ENCODE data around the gene RCN2.

Gene RCN2

GRCh38 chr15:76999996-77000395 lies 68.4 kb downstream of the RCN2 start:
- TF ChIP-seq SNAI2 (CRISPR knock-in tag; IDR thresholded peaks at IDR 0.05) (no peak), POU6F1 (CRISPR knock-in tag; IDR thresholded peaks at IDR 0.05; ENCODE audit: borderline replicate concordance, low read depth) (no peak), BACH2 (CRISPR knock-in tag; IDR thresholded peaks at IDR 0.05; ENCODE audit: borderline replicate concordance) (no peak), ZFP30 (CRISPR knock-in tag; IDR thresholded peaks at IDR 0.05) (no peak), ESRRG (CRISPR knock-in tag; IDR thresholded peaks at IDR 0.05) (no peak), ZC3H10 (CRISPR knock-in tag; IDR thresholded peaks at IDR 0.05) (no peak), TSHZ2 (CRISPR knock-in tag; IDR thresholded peaks at IDR 0.05) (no peak), ZNF565 (CRISPR knock-in tag; conservative IDR thresholded peaks at IDR 0.05; ENCODE audit: low read depth) (no peak), RARB (CRISPR knock-in tag; IDR thresholded peaks at IDR 0.05) (no peak), CREB5 (CRISPR knock-in tag; IDR thresholded peaks at IDR 0.05; ENCODE audit: low read depth) (no peak), CSRNP3 (CRISPR knock-in tag; IDR thresholded peaks at IDR 0.05) (no peak)
- ATAC-seq, result no peak

- ATAC-seq, result no peak
- TF ChIP-seq OSR1 (CRISPR knock-in tag; IDR thresholded peaks at IDR 0.05) (no peak), ZNF565 (CRISPR knock-in tag; conservative IDR thresholded peaks at IDR 0.05; ENCODE audit: low read depth) (no peak), SNAI2 (CRISPR knock-in tag; IDR thresholded peaks at IDR 0.05) (no peak), ZFP30 (CRISPR knock-in tag; IDR thresholded peaks at IDR 0.05) (no peak), TCF4 (CRISPR knock-in tag; IDR thresholded peaks at IDR 0.05; ENCODE audit: borderline replicate concordance) (no peak), CREB5 (CRISPR knock-in tag; IDR thresholded peaks at IDR 0.05; ENCODE audit: low read depth) (no peak), ZNF8 (CRISPR knock-in tag; IDR thresholded peaks at IDR 0.05) (no peak)
Observed at GRCh38 chr15:77001351-77001750, 69.8 kb downstream of the RCN2 start.

GRCh38 chr15:77001966-77002365 lies 70.4 kb downstream of the RCN2 start:
- TF ChIP-seq CSDC2 (CRISPR knock-in tag; IDR thresholded peaks at IDR 0.05) (no peak), ISL1 (CRISPR knock-in tag; IDR thresholded peaks at IDR 0.05) (no peak), BACH2 (CRISPR knock-in tag; IDR thresholded peaks at IDR 0.05; ENCODE audit: borderline replicate concordance) (no peak), CSRNP3 (CRISPR knock-in tag; IDR thresholded peaks at IDR 0.05) (no peak), ESRRG (CRISPR knock-in tag; IDR thresholded peaks at IDR 0.05) (no peak), ZFP30 (CRISPR knock-in tag; IDR thresholded peaks at IDR 0.05) (no peak), ZNF70 (CRISPR knock-in tag; IDR thresholded peaks at IDR 0.05) (no peak), ZC3H10 (CRISPR knock-in tag; IDR thresholded peaks at IDR 0.05) (no peak), TSHZ2 (CRISPR knock-in tag; IDR thresholded peaks at IDR 0.05) (no peak), PATZ1 (CRISPR knock-in tag; IDR thresholded peaks at IDR 0.05; ENCODE audit: borderline replicate concordance) (no peak), ZFP3 (CRISPR knock-in tag; IDR thresholded peaks at IDR 0.05) (no peak), TOX (CRISPR knock-in tag; IDR thresholded peaks at IDR 0.05; ENCODE audit: borderline replicate concordance) (no peak), PPARA (CRISPR knock-in tag; IDR thresholded peaks at IDR 0.05; ENCODE audit: borderline replicate concordance) (no peak), ARNTL (CRISPR knock-in tag; IDR thresholded peaks at IDR 0.05; ENCODE audit: borderline replicate concordance, low read depth) (no peak)
- ATAC-seq, result no peak

Data from SK-N-SH treated with all-trans-retinoic acid at 6 μM for 48 hours (cell line).